SK-N-MC (cell line): Measurements from ENCODE around the gene PHLDA2.

Experiments
- EZH2 ChIP-seq: fragments of 200-600 bp; sonication (generic); IDR thresholded peaks from one replicate; pipeline ENCODE4 v1.6.1; 2017; ENCODE audit warnings: antibody characterized with exemption
- POLR2AphosphoS5 ChIP-seq: IDR thresholded peaks from 2 replicates; pipeline ENCODE4 v1.6.1; 2012; ENCODE audit warnings: mild to moderate bottlenecking, low read depth, low read length, borderline replicate concordance

DNA sequence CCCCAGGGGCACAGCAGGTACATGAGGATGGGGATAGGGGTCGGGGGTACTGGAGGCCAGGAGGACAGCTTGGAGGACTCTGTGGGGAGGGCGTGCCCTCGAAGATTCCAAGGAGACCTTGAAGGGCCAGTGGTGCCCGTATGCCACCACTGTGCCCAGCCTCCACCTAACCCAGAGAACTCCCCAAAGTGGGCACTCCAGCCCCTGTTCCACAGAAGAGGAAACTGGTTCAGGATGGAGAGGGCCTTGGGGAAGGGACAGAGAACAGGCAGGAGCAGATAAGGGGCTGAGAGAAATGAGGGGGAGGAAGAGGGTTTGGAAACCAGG lies 2.2 kb upstream of the PHLDA2 start:
- TF ChIP-seq EZH2 (no peak), POLR2AphosphoS5 (no peak)
